Activated naive CD8-positive, alpha-beta T cell treated with anti-CD3 and anti-CD28 coated beads, Interleukin-2, amount 10 ng/mL, durations not matched to agents 7 days and 5 days (primary cell): Measurements from ENCODE around the gene RNF111. TPM values are rescaled to one million over a fixed set of nuclear protein-coding genes. Genes with fewer than 3 reads are reported as not detected.
"Not testable (repeated sequence)": the region's sequence is repeated elsewhere in the genome, so short reads cannot be mapped to it uniquely, and the experiment has no call there.

Experiments used
- ATAC-seq: fragments of 150-1000 bp; cut with Tn5 transposase; one replicate; pipeline ENCODE4 v1.10.0; 2021; ENCODE audit warnings: low read depth, moderate library complexity
- POLR2A ChIA-PET: fragments of 350-600 bp; sonication (Branson Sonifier 250); formaldehyde crosslinking; loops from one replicate; lab custom pipeline; 2021; ENCODE audit warnings: antibody characterized with exemption; lab: Charles Lee
- DNase-seq: peaks from one replicate; pipeline ENCODE4 v3.0.0; 2021
- H3K27ac Mint-ChIP-seq: one replicate; pipeline ENCODE4 v1.8.0; 2022; ENCODE audit warnings: mild to moderate bottlenecking, mixed read lengths
- H3K27me3 Mint-ChIP-seq: one replicate; pipeline ENCODE4 v1.8.0; 2022; ENCODE audit warnings: mild to moderate bottlenecking, moderate library complexity, mixed read lengths
- H3K36me3 Mint-ChIP-seq: one replicate; pipeline ENCODE4 v1.8.0; 2021; ENCODE audit warnings: mild to moderate bottlenecking, mixed read lengths
- H3K4me1 Mint-ChIP-seq: one replicate; pipeline ENCODE4 v1.8.0; 2021; ENCODE audit warnings: mixed read lengths
- H3K4me3 Mint-ChIP-seq: one replicate; pipeline ENCODE4 v1.8.0; 2022; ENCODE audit warnings: mild to moderate bottlenecking, moderate library complexity, mixed read lengths
- H3K9me3 Mint-ChIP-seq: one replicate; pipeline ENCODE4 v1.8.0; 2021; ENCODE audit warnings: mixed read lengths
- total RNA-seq, 2 experiments: library from RNA; stranded (reverse); gene quantifications; one replicate each; pipeline ENCODE4 v1.2.3, GENCODE V29; 2021

Gene RNF111
- total RNA-seq, 2 experiments from 2014 or later, result 38.2 to 46.9 TPM

DNA sequence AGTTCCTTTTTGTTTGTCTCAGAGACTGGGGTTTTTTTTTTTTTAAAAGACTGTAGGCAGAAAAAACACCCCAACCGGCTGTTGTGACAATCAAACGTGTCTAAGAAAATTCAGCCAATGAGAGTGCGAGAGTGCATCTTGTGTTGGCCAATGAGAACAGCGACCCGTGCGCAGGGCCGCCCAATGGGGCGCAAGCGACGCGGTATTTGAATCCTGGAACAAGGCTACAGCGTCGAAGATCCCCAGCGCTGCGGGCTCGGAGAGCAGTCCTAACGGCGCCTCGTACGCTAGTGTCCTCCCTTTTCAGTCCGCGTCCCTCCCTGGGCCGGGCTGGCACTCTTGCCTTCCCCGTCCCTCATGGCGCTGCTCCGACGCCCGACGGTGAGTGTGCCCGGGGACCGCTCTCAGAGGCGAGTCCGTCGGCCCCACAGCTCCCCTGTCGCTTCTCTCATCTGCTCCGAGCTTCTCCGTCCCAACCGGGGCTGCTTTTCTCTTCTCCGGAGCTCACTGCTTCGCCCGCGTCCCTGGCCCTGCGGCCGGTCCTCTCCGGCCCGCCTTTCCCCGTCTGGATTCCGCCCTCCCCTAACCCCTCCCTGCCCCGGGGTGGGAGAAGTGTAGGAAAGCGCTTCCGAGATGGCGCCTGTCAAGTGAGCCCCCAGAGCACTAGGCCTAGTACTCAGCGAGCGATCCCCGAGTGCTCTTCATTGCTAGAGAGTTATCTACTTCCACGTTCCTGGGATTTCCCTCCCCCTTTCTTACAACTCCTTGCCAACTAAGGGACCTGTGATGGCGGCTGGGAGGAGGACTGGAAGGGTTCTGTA is 117.7 kb downstream of the RNF111 start, which contains the start of gene CCNB2:
TSS of gene CCNB2 (plus strand) at position 235 of the 821 bp plus-strand sequence. CDS start at position 358, 123 bp downstream.
- peak; percentile 85 for DNase-seq
- Mint-ChIP-seq H3K4me3 (peak within 1 kb of the TSS; percentile 88), H3K27me3 (no peaks in the 10 kb centered on the region), H3K36me3 (peaks cover 28% of the 10 kb centered on the region), H3K4me1 (peaks cover 38% of the 10 kb centered on the region), H3K27ac (peak within 1 kb of the TSS; percentile 99), H3K9me3 (no peaks in the 10 kb centered on the region)
- peak; percentile 99 for ATAC-seq
- POLR2A ChIA-PET, result interaction anchor here (1.0 kb wide), 1 partner anchor 15 kb away, joined by 3 read pairs; no protein-coding TSS in a partner anchor

GRCh38 chr15:59105854-59106253 is 118.4 kb downstream of the RNF111 start:
- DNase-seq, result no peak
- H3K4me3 Mint-ChIP-seq, result peak overlapping the region; percentile 88
- H3K9me3 Mint-ChIP-seq, result no peaks in the 10 kb centered on the region
- H3K4me1 Mint-ChIP-seq, result peaks cover 40% of the 10 kb centered on the region
- H3K27me3 Mint-ChIP-seq, result no peaks in the 10 kb centered on the region
- H3K27ac Mint-ChIP-seq, result peak overlapping the region; percentile 99
- ATAC-seq, result no peak
- POLR2A ChIA-PET, result interaction anchor here (0.6 to 1.4 kb wide), 3 partner anchors 117 to 195 kb away, joined by 3 to 4 read pairs (median 3); partner anchors contain the start of gene RNF111
- H3K36me3 Mint-ChIP-seq, result peaks cover 29% of the 10 kb centered on the region

DNA sequence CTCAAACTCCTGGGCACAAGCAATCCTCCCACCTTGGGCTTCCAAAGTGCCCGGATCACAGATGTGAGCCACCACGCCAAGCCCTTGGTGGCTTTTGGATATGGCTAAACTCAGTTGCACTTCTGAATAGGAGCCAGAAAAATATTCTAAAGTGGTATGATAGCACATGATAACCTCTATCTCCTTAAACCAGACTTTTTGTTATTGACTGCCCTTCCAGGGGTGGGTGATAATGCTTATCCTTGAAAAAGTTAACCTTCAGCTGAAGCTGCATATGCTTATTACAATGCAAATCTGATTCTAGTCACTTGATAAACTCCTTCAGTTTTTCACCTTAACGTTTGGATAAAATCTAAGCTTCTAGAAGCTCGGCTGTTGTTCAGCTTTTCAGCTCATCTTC is 123.8 kb downstream of the RNF111 start:
- Mint-ChIP-seq H3K9me3 (no peaks in the 10 kb centered on the region), H3K4me1 (peaks cover 34% of the 10 kb centered on the region), H3K27me3 (no peaks in the 10 kb centered on the region), H3K36me3 (peaks cover 51% of the 10 kb centered on the region), H3K27ac (no peak overlapping the region), H3K4me3 (no peak overlapping the region)
- ATAC-seq (no peak), DNase-seq (no peak)
- POLR2A ChIA-PET, result interaction anchor here (1.0 kb wide), 1 partner anchor 9 kb away, joined by 3 read pairs; no protein-coding TSS in a partner anchor

DNA sequence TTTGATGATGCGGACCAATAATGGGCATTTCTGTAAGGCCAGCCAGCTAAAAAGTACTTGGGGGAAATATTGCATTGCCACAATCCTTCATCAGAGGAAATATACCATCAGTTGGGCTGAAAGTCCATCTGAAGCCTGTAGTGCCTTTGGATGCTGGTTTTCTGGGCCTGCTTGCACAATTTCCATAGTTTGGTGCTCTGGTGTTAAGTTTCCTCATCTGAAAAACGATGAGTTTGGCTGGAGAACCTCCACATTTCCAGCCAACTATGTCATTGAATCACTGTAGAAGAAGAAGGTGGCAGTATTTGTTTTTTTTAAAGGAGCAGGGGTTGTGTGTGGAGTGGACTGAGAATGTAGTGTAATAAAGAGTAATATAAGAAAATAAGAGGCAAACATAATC is 127.6 kb downstream of the RNF111 start:
- peaks cover 12% of the 10 kb centered on the region for H3K4me1 Mint-ChIP-seq
- no peak for ATAC-seq
- no peaks in the 10 kb centered on the region for H3K9me3 Mint-ChIP-seq
- peaks cover 61% of the 10 kb centered on the region for H3K36me3 Mint-ChIP-seq
- POLR2A ChIA-PET, result interaction anchor here (0.5 kb wide), 2 partner anchors 66 to 179 kb away, joined by 3 read pairs; no protein-coding TSS in a partner anchor
- DNase-seq, result no peak
- no peak overlapping the region for H3K4me3 Mint-ChIP-seq
- H3K27me3 Mint-ChIP-seq, result no peaks in the 10 kb centered on the region
- no peak overlapping the region for H3K27ac Mint-ChIP-seq

- POLR2A ChIA-PET, result interaction anchor here (0.6 to 0.8 kb wide), 4 partner anchors 9 to 227 kb away, joined by 3 to 5 read pairs (median 3); no protein-coding TSS in a partner anchor
- peaks cover 63% of the 10 kb centered on the region for H3K36me3 Mint-ChIP-seq
- ATAC-seq, result no peak
Measured at GRCh38 chr15:59116141-59116540, 128.7 kb downstream of the RNF111 start.

DNA sequence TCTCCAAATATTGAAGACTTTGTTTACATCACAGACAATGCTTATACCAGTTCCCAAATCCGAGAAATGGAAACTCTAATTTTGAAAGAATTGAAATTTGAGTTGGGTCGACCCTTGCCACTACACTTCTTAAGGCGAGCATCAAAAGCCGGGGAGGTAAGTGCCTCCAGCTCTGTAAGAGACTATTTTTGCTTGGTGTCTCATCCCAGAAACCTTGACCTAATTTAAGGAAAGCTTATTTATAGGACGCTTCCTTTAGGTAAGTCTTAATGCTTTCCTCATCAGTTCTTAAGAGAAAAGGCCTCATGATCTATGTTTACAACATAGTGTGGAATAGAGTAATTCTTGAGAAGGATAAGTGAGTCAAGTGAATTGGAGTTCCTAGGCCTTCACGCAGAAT is 129.3 kb downstream of the RNF111 start:
- ATAC-seq (no peak), DNase-seq (no peak)
- H3K4me1 Mint-ChIP-seq, result peaks cover 4% of the 10 kb centered on the region
- POLR2A ChIA-PET, result no interaction called here
- no peak overlapping the region for H3K27ac Mint-ChIP-seq
- peaks cover 62% of the 10 kb centered on the region for H3K36me3 Mint-ChIP-seq
- no peaks in the 10 kb centered on the region for H3K9me3 Mint-ChIP-seq
- H3K27me3 Mint-ChIP-seq, result no peaks in the 10 kb centered on the region
- H3K4me3 Mint-ChIP-seq, result no peak overlapping the region

More at GRCh38 chr15:59116141-59116540, 128.7 kb downstream of the RNF111 start:
- no peaks in the 10 kb centered on the region for H3K27me3 Mint-ChIP-seq
- H3K27ac Mint-ChIP-seq, result no peak overlapping the region
- H3K4me1 Mint-ChIP-seq, result peaks cover 6% of the 10 kb centered on the region
- no peak overlapping the region for H3K4me3 Mint-ChIP-seq
- DNase-seq, result no peak
- no peaks in the 10 kb centered on the region for H3K9me3 Mint-ChIP-seq

GRCh38 chr15:59119625-59120024 is 132.2 kb downstream of the RNF111 start:
- peaks cover 74% of the 10 kb centered on the region for H3K36me3 Mint-ChIP-seq
- H3K4me1 Mint-ChIP-seq, result peaks cover 6% of the 10 kb centered on the region

DNA sequence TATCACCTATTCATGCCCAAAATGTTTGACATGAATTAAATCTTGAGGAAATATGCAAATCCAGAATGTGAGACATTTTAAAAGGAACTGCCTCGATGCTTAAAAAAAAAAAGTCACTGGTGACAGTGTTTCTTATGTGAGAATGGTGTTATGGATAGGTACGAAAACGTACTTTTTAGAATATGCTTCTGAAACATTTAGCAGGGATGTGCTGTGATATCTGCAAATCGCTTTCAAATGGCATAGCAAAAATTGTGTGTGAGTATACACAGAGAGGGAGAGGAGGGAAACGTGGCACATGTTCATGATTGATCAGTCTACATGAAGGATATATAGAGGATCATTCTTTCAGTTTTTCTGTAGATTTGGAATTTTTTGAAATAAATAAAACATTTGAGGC is 133.5 kb downstream of the RNF111 start:
- no peak overlapping the region for H3K27ac Mint-ChIP-seq
- POLR2A ChIA-PET, result no interaction called here
- H3K36me3 Mint-ChIP-seq, result peaks cover 74% of the 10 kb centered on the region
- no peak overlapping the region for H3K4me3 Mint-ChIP-seq
- peaks cover 3% of the 10 kb centered on the region for H3K9me3 Mint-ChIP-seq
- DNase-seq, result no peak
- no peaks in the 10 kb centered on the region for H3K27me3 Mint-ChIP-seq
- no peak for ATAC-seq
- peaks cover 3% of the 10 kb centered on the region for H3K4me1 Mint-ChIP-seq

More at GRCh38 chr15:59119625-59120024, 132.2 kb downstream of the RNF111 start:
- POLR2A ChIA-PET, result no interaction called here
- Mint-ChIP-seq H3K4me3 (no peak overlapping the region), H3K9me3 (no peaks in the 10 kb centered on the region), H3K27me3 (no peaks in the 10 kb centered on the region), H3K27ac (no peak overlapping the region)
- ATAC-seq (no peak), DNase-seq (no peak)

DNA sequence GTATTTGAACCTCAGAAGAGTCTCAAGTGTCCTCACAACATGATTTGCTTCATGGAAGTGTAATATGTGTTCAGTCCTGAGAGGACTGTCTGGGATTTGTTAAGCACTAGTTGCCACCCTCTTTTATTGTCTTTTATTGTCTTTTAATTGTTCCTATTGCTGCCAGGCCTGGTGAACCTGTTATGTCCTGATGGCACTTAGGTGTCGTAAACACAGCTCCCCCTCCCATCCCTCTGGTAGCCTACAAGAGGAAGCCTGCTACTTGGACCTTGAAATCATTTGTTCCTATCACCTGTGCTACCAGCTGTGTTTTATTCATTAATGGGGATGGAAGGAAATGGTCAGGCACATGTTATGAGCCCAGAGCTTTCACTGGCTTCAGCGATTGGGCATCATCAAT is 136.8 kb downstream of the RNF111 start:
- Mint-ChIP-seq H3K9me3 (peaks cover 14% of the 10 kb centered on the region), H3K36me3 (peaks cover 80% of the 10 kb centered on the region), H3K4me1 (peaks cover 14% of the 10 kb centered on the region), H3K27ac (no peak overlapping the region), H3K27me3 (no peaks in the 10 kb centered on the region), H3K4me3 (no peak overlapping the region)
- DNase-seq, result no peak
- POLR2A ChIA-PET, result no interaction called here
- ATAC-seq, result no peak

GRCh38 chr15:59125683-59126082 is 138.2 kb downstream of the RNF111 start:
- DNase-seq, ATAC-seq, POLR2A ChIA-PET, H3K4me3 Mint-ChIP-seq, H3K27ac Mint-ChIP-seq, H3K27me3 Mint-ChIP-seq: not testable (repeated sequence)
- peaks cover 14% of the 10 kb centered on the region for H3K4me1 Mint-ChIP-seq
- H3K36me3 Mint-ChIP-seq, result peaks cover 87% of the 10 kb centered on the region
- H3K9me3 Mint-ChIP-seq, result peaks cover 26% of the 10 kb centered on the region

- POLR2A ChIA-PET, H3K4me3 Mint-ChIP-seq, ATAC-seq, H3K27me3 Mint-ChIP-seq, H3K27ac Mint-ChIP-seq, DNase-seq: not testable (repeated sequence)
- peaks cover 91% of the 10 kb centered on the region for H3K36me3 Mint-ChIP-seq
- peaks cover 26% of the 10 kb centered on the region for H3K9me3 Mint-ChIP-seq
- H3K4me1 Mint-ChIP-seq, result peaks cover 14% of the 10 kb centered on the region
Measured at GRCh38 chr15:59127255-59127654, 139.8 kb downstream of the RNF111 start.

GRCh38 chr15:59131456-59131855 is 144.0 kb downstream of the RNF111 start:
- POLR2A ChIA-PET, result no interaction called here
- peaks cover 84% of the 10 kb centered on the region for H3K36me3 Mint-ChIP-seq
- no peak overlapping the region for H3K4me3 Mint-ChIP-seq

GRCh38 chr15:59131969-59132562 is 144.6 kb downstream of the RNF111 start:
- POLR2A ChIA-PET, result no interaction called here
- no peak overlapping the region for H3K4me3 Mint-ChIP-seq
- no peak overlapping the region for H3K27ac Mint-ChIP-seq
- ATAC-seq, result no peak
- no peak for DNase-seq
- no peaks in the 10 kb centered on the region for H3K27me3 Mint-ChIP-seq
- H3K4me1 Mint-ChIP-seq, result peaks cover 12% of the 10 kb centered on the region
- peaks cover 22% of the 10 kb centered on the region for H3K9me3 Mint-ChIP-seq
- peaks cover 81% of the 10 kb centered on the region for H3K36me3 Mint-ChIP-seq

More at GRCh38 chr15:59131456-59131855, 144.0 kb downstream of the RNF111 start:
- H3K9me3 Mint-ChIP-seq, result peaks cover 23% of the 10 kb centered on the region
- no peak for DNase-seq
- ATAC-seq, result no peak
- H3K27me3 Mint-ChIP-seq, result no peaks in the 10 kb centered on the region
- no peak overlapping the region for H3K27ac Mint-ChIP-seq
- peaks cover 11% of the 10 kb centered on the region for H3K4me1 Mint-ChIP-seq
